ENCODE results near the gene MDFI.

DNA sequence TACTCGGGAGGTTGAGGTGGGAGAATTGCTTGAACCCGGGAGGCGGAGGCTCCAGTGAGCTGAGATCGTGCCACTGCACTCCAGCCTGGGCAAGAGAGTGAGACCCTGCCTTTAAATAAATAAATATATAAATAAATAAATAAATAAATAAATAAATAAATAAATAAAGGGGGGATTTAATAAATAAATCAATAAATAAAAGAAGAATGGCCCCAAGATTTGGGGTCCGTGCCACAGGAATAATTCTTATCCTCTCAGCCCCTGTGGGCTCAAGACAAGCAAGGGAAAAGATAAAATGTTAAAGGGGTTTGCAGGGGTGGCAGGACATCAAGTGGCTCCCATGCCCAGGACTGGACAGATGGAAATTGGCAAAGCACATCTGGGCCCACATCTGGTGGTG lies 31.2 kb upstream of the MDFI start:
- no peak for TF ChIP-seq POLR2A (IDR thresholded peaks at IDR 0.05)
- TF ChIP-seq, protein P1, sequence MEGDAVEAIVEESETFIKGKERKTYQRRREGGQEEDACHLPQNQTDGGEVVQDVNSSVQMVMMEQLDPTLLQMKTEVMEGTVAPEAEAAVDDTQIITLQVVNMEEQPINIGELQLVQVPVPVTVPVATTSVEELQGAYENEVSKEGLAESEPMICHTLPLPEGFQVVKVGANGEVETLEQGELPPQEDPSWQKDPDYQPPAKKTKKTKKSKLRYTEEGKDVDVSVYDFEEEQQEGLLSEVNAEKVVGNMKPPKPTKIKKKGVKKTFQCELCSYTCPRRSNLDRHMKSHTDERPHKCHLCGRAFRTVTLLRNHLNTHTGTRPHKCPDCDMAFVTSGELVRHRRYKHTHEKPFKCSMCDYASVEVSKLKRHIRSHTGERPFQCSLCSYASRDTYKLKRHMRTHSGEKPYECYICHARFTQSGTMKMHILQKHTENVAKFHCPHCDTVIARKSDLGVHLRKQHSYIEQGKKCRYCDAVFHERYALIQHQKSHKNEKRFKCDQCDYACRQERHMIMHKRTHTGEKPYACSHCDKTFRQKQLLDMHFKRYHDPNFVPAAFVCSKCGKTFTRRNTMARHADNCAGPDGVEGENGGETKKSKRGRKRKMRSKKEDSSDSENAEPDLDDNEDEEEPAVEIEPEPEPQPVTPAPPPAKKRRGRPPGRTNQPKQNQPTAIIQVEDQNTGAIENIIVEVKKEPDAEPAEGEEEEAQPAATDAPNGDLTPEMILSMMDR (IDR thresholded peaks at IDR 0.05), result no peak

Measured in uterus (tissue), 2 donors.